GM23338 (cell line): ENCODE measurements around the gene DTD2. TPM values are rescaled to one million over a fixed set of nuclear protein-coding genes. Genes with fewer than 3 reads are reported as not detected.

Source experiments
- ATAC-seq: fragments of 200-7000 bp; cut with Tn5 transposase; 3 replicates; pipeline ENCODE4 v1.9.1; 2020
- DNase-seq: peaks from one replicate; pipeline ENCODE4 v3.0.0-alpha.2; 2015; ENCODE audit warnings: low spot score
- H2AFZ ChIP-seq: fragments of 200-600 bp; sonication (generic); 2 replicates; pipeline ENCODE4 v1.8.0; 2016; ENCODE audit warnings: antibody characterized with exemption, mild to moderate bottlenecking, moderate library complexity
- H3F3A ChIP-seq: fragments of 200-600 bp; sonication (generic); replicated peaks from 2 replicates; pipeline ENCODE4 v1.8.0; 2017; ENCODE audit warnings: antibody characterized with exemption, mixed run types, low read depth
- H3K27ac ChIP-seq: fragments of 200-600 bp; sonication (generic); 2 replicates; pipeline ENCODE4 v1.6.1; 2016; ENCODE audit warnings: low read depth
- H3K27me3 ChIP-seq: fragments of 200-600 bp; sonication (generic); 2 replicates; pipeline ENCODE4 v1.8.0; 2016; ENCODE audit warnings: mild to moderate bottlenecking, mixed run types, moderate library complexity; ENCODE audit not compliant: insufficient read depth
- H3K36me3 ChIP-seq: fragments of 200-600 bp; sonication (generic); 2 replicates; pipeline ENCODE4 v1.8.0; 2016; ENCODE audit warnings: mild to moderate bottlenecking; ENCODE audit not compliant: insufficient read depth
- H3K4me1 ChIP-seq: fragments of 200-600 bp; sonication (generic); 2 replicates; pipeline ENCODE4 v1.8.0; 2016; ENCODE audit warnings: mild to moderate bottlenecking, moderate library complexity; ENCODE audit not compliant: insufficient read depth
- H3K4me2 ChIP-seq: fragments of 200-600 bp; sonication (generic); 2 replicates; pipeline ENCODE4 v1.7.1; 2017; ENCODE audit warnings: mixed run types
- H3K4me3 ChIP-seq: fragments of 200-600 bp; sonication (generic); 2 replicates; pipeline ENCODE4 v1.6.1; 2016; ENCODE audit warnings: mixed run types
- H3K79me2 ChIP-seq: fragments of 200-600 bp; sonication (generic); replicated peaks from 2 replicates; pipeline ENCODE4 v1.8.0; 2017; ENCODE audit warnings: mild to moderate bottlenecking; ENCODE audit not compliant: insufficient read depth
- H3K9me2 ChIP-seq: fragments of 200-600 bp; sonication (generic); 2 replicates; pipeline ENCODE4 v1.8.0; 2017; ENCODE audit not compliant: insufficient read depth
- H4K20me1 ChIP-seq: fragments of 200-600 bp; sonication (generic); replicated peaks from 2 replicates; pipeline ENCODE4 v1.8.0; 2017; ENCODE audit warnings: mild to moderate bottlenecking; ENCODE audit not compliant: insufficient read depth
- H3K27ac Mint-ChIP-seq: 2 replicates; pipeline ENCODE4 v1.8.0; 2020; ENCODE audit warnings: inconsistent platforms, mild to moderate bottlenecking, moderate library complexity, mixed read lengths
- H3K27me3 Mint-ChIP-seq: 3 replicates; pipeline ENCODE4 v1.8.0; 2022; ENCODE audit warnings: low read depth, mild to moderate bottlenecking, moderate library complexity, mixed read lengths, inconsistent platforms; ENCODE audit not compliant: insufficient read depth, poor library complexity
- H3K36me3 Mint-ChIP-seq: 3 replicates; pipeline ENCODE4 v1.8.0; 2021; ENCODE audit warnings: low read depth, mild to moderate bottlenecking, inconsistent platforms, moderate library complexity, mixed read lengths
- H3K4me1 Mint-ChIP-seq: 3 replicates; pipeline ENCODE4 v1.8.0; 2020; ENCODE audit warnings: mild to moderate bottlenecking, inconsistent platforms, mixed read lengths
- H3K4me3 Mint-ChIP-seq: 3 replicates; pipeline ENCODE4 v1.8.0; 2021; ENCODE audit warnings: moderate library complexity, mild to moderate bottlenecking, inconsistent platforms, mixed read lengths
- H3K9me3 Mint-ChIP-seq: 3 replicates; pipeline ENCODE4 v1.8.0; 2020; ENCODE audit warnings: moderate library complexity, mild to moderate bottlenecking, inconsistent platforms, mixed read lengths
- EZH2 ChIP-seq: fragments of 200-600 bp; sonication (generic); IDR thresholded peaks from one replicate; pipeline ENCODE4 v1.8.0; 2017; ENCODE audit warnings: antibody characterized with exemption, mild to moderate bottlenecking, low read depth; ENCODE audit not compliant: unreplicated experiment
- NANOG ChIP-seq: IDR thresholded peaks from 2 replicates; pipeline ENCODE4 v1.6.1; 2016; ENCODE audit warnings: antibody characterized with exemption, borderline replicate concordance
- POLR2AphosphoS5 ChIP-seq: IDR thresholded peaks from 2 replicates; pipeline ENCODE4 v1.6.1; 2016; ENCODE audit warnings: antibody characterized with exemption, low read depth
- ZNF114 ChIP-seq: fragments of 250-450 bp; sonication (Bioruptor Pico); IDR thresholded peaks from 2 replicates; pipeline ENCODE4 v1.5.0; 2020; ENCODE audit warnings: mild to moderate bottlenecking, moderate library complexity
- ZNF462 ChIP-seq: fragments of 250-450 bp; sonication (Bioruptor Pico); IDR thresholded peaks from 2 replicates; pipeline ENCODE4 v1.5.0; 2020; ENCODE audit warnings: mild to moderate bottlenecking, moderate library complexity
- polyA plus RNA-seq: library from polyadenylated mRNA; unstranded; fragments of >200 nt; fragmentation: Nextera tagmentation; extraction: Ambion mirVana; gene quantifications from 2 replicates; pipeline ENCODE4 v1.2.1, GENCODE V29; 2016
- total RNA-seq: library from RNA; depleted of rRNA; stranded (reverse); fragments of >200 nt; shearing (Covaris generic); gene quantifications from 2 replicates; pipeline ENCODE4 v1.2.3, GENCODE V29; 2014
- TF ChIP-seq, protein P1 (sequence below): IDR thresholded peaks from 2 replicates; pipeline ENCODE4 v1.6.1; 2016; ENCODE audit warnings: antibody characterized with exemption

The DTD2 gene
- total and polyA plus RNA-seq, 2 experiments from 2014 or later = 6.3 to 37.5 TPM

- no peak for TF ChIP-seq ZNF462 (CRISPR knock-in tag)
Measured at GRCh38 chr14:31410048-31410650, 47.2 kb downstream of the DTD2 start (continued).

DNA sequence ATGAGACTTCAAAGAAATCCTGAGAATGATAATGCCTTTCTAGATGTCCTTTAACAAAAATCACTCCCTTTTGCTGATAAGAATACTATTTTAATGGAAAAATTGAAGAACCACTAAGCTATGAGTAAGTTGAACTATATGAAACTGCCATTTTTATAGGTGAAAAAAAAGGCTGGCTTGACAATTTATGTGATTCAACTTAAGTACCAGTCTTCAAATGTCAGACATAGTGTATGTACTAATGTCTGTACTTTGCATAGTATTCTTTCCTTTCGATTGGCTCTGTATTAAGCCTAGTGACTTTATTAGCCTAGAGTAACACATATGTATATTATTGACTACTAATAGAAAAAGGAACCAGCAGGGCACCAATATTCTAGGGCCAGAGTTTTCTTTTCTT lies 48.9 kb downstream of the DTD2 start:
- Histone ChIP-seq H3K79me2 (peaks cover 64% of the 10 kb centered on the region), H3K4me2 (no peak overlapping the region), H3K4me1 (no peaks in the 10 kb centered on the region), H3F3A (no peaks in the 10 kb centered on the region), H3K4me3 (no peak overlapping the region), H2AFZ (no peak overlapping the region), H4K20me1 (0 out of 2 replicates have a peak, but pooled peaks cover 9% of the 10 kb centered on the region), H3K27ac (no peak overlapping the region), H3K9me2 (no peaks in the 10 kb centered on the region), H3K36me3 (no peaks in the 10 kb centered on the region), H3K27me3 (no peaks in the 10 kb centered on the region)
- no peak for DNase-seq
- no peak overlapping the region for H3K4me3 Mint-ChIP-seq
- H3K9me3 Mint-ChIP-seq = no peaks in the 10 kb centered on the region
- H3K4me1 Mint-ChIP-seq = no peaks in the 10 kb centered on the region
- no peak overlapping the region for H3K27ac Mint-ChIP-seq
- ATAC-seq = no peak
- H3K36me3 Mint-ChIP-seq = no peaks in the 10 kb centered on the region
- no peaks in the 10 kb centered on the region for H3K27me3 Mint-ChIP-seq
- TF ChIP-seq, protein P1, sequence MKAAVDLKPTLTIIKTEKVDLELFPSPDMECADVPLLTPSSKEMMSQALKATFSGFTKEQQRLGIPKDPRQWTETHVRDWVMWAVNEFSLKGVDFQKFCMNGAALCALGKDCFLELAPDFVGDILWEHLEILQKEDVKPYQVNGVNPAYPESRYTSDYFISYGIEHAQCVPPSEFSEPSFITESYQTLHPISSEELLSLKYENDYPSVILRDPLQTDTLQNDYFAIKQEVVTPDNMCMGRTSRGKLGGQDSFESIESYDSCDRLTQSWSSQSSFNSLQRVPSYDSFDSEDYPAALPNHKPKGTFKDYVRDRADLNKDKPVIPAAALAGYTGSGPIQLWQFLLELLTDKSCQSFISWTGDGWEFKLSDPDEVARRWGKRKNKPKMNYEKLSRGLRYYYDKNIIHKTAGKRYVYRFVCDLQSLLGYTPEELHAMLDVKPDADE = no peak
- no peak for TF ChIP-seq EZH2
- no peak for TF ChIP-seq ZNF462 (CRISPR knock-in tag)
- TF ChIP-seq NANOG = no peak
- TF ChIP-seq ZNF114 (CRISPR knock-in tag) = no peak
- no peak for TF ChIP-seq POLR2AphosphoS5
